Activated CD4-positive, alpha-beta T cell treated with anti-CD3 and anti-CD28 coated beads, Interleukin-2, amount 10 ng/mL, durations not matched to agents 7 days and 5 days (primary cell): ENCODE measurements around the gene CCL27. TPM values are rescaled to one million over a fixed set of nuclear protein-coding genes. Genes with fewer than 3 reads are reported as not detected.

ENCODE experiments used
- CTCF ChIA-PET: fragments of 350-600 bp; sonication (Branson Sonifier 250); formaldehyde crosslinking; loops from one replicate; lab custom pipeline; 2021; ENCODE audit warnings: antibody characterized with exemption; lab: Charles Lee
- POLR2A ChIA-PET: fragments of 350-600 bp; sonication (Branson Sonifier 250); formaldehyde crosslinking; loops from one replicate; lab custom pipeline; 2021; ENCODE audit warnings: antibody characterized with exemption; lab: Charles Lee
- DNase-seq: peaks from one replicate; pipeline ENCODE4 v3.0.0-alpha.2; 2020
- H3K27ac Mint-ChIP-seq: one replicate; pipeline ENCODE4 v1.8.0; 2021; ENCODE audit warnings: mild to moderate bottlenecking, moderate library complexity, mixed read lengths
- H3K27me3 Mint-ChIP-seq: one replicate; pipeline ENCODE4 v1.8.0; 2021; ENCODE audit warnings: mixed read lengths
- H3K36me3 Mint-ChIP-seq: one replicate; pipeline ENCODE4 v1.8.0; 2021; ENCODE audit warnings: low read depth, mixed read lengths
- H3K4me1 Mint-ChIP-seq: one replicate; pipeline ENCODE4 v1.8.0; 2021; ENCODE audit warnings: mixed read lengths
- H3K4me3 Mint-ChIP-seq: one replicate; pipeline ENCODE4 v1.8.0; 2021; ENCODE audit warnings: mild to moderate bottlenecking, moderate library complexity, mixed read lengths
- H3K9me3 Mint-ChIP-seq: one replicate; pipeline ENCODE4 v1.8.0; 2021; ENCODE audit warnings: mixed read lengths
- total RNA-seq, 2 experiments: library from RNA; stranded (reverse); gene quantifications; one replicate each; pipeline ENCODE4 v1.2.3, GENCODE V29; 2021

The CCL27 gene
- total RNA-seq, 2 experiments from 2014 or later = not detected

GRCh38 chr9:34675048-34675714, 12.7 kb upstream of the CCL27 start:
- ChIA-PET POLR2A (no interaction called here), CTCF (interaction anchor here (0.9 kb wide), 1 partner anchor 16 kb away, joined by 3 read pairs; no protein-coding TSS in a partner anchor)
- H3K27me3 Mint-ChIP-seq = no peaks in the 10 kb centered on the region
- peaks cover 2% of the 10 kb centered on the region for H3K36me3 Mint-ChIP-seq
- H3K9me3 Mint-ChIP-seq = peaks cover 3% of the 10 kb centered on the region
- no peak overlapping the region for H3K27ac Mint-ChIP-seq
- no peak overlapping the region for H3K4me3 Mint-ChIP-seq
- peak; percentile 58 for DNase-seq
- H3K4me1 Mint-ChIP-seq = peaks cover 1% of the 10 kb centered on the region

GRCh38 chr9:34674440-34674839, 12.0 kb upstream of the CCL27 start:
- H3K9me3 Mint-ChIP-seq = peaks cover 7% of the 10 kb centered on the region
- CTCF ChIA-PET = interaction anchor here (1.0 kb wide), 1 partner anchor 9 kb away, joined by 4 read pairs; no protein-coding TSS in a partner anchor
- H3K4me1 Mint-ChIP-seq = peaks cover 1% of the 10 kb centered on the region
- H3K27me3 Mint-ChIP-seq = no peaks in the 10 kb centered on the region
- DNase-seq = no peak
- peaks cover 6% of the 10 kb centered on the region for H3K36me3 Mint-ChIP-seq
- H3K27ac Mint-ChIP-seq = peak overlapping the region; percentile 66
- POLR2A ChIA-PET = no interaction called here
- H3K4me3 Mint-ChIP-seq = no peak overlapping the region

GRCh38 chr9:34671307-34671706, 8.8 kb upstream of the CCL27 start:
- no peak for DNase-seq
- peaks cover 23% of the 10 kb centered on the region for H3K36me3 Mint-ChIP-seq
- peaks cover 12% of the 10 kb centered on the region for H3K4me1 Mint-ChIP-seq
- no peak overlapping the region for H3K4me3 Mint-ChIP-seq
- CTCF ChIA-PET = no interaction called here
- H3K27ac Mint-ChIP-seq = no peak overlapping the region
- POLR2A ChIA-PET = no interaction called here
- peaks cover 11% of the 10 kb centered on the region for H3K9me3 Mint-ChIP-seq
- no peaks in the 10 kb centered on the region for H3K27me3 Mint-ChIP-seq

GRCh38 chr9:34669809-34670562, 7.5 kb upstream of the CCL27 start:
- Mint-ChIP-seq H3K27me3 (no peaks in the 10 kb centered on the region), H3K4me1 (peaks cover 20% of the 10 kb centered on the region), H3K4me3 (no peak overlapping the region), H3K9me3 (peaks cover 11% of the 10 kb centered on the region), H3K36me3 (peaks cover 23% of the 10 kb centered on the region), H3K27ac (no peak overlapping the region)
- DNase-seq = no peak
- CTCF ChIA-PET = interaction anchor here (0.9 to 1.4 kb wide), 2 partner anchors 24 to 33 kb away, joined by 3 to 5 read pairs; partner anchors contain the start of gene GALT
- POLR2A ChIA-PET = no interaction called here

GRCh38 chr9:34665381-34666250, 3.2 kb upstream of the CCL27 start:
- Mint-ChIP-seq H3K4me3 (peak overlapping the region; percentile 89), H3K27ac (peak overlapping the region; percentile 96), H3K36me3 (peaks cover 43% of the 10 kb centered on the region), H3K9me3 (peaks cover 11% of the 10 kb centered on the region), H3K4me1 (peaks cover 56% of the 10 kb centered on the region), H3K27me3 (no peaks in the 10 kb centered on the region)
- DNase-seq = peak; percentile 92
- CTCF ChIA-PET = interaction anchor here (0.8 to 3.0 kb wide), 9 partner anchors 9 to 53 kb away, joined by 3 to 11 read pairs (median 4); partner anchors contain the start of genes CCL19, GALT, RPP25L and SIGMAR1
- POLR2A ChIA-PET = no interaction called here

GRCh38 chr9:34665067-34665380, 2.6 kb upstream of the CCL27 start:
- POLR2A ChIA-PET = no interaction called here
- no peaks in the 10 kb centered on the region for H3K27me3 Mint-ChIP-seq
- peaks cover 8% of the 10 kb centered on the region for H3K9me3 Mint-ChIP-seq
- peak overlapping the region; percentile 89 for H3K4me3 Mint-ChIP-seq
- H3K36me3 Mint-ChIP-seq = peaks cover 46% of the 10 kb centered on the region
- CTCF ChIA-PET = interaction anchor here (0.8 to 3.0 kb wide), 11 partner anchors 9 to 53 kb away, joined by 3 to 11 read pairs (median 4); partner anchors contain the start of genes CCL19, GALT, RPP25L and SIGMAR1
- peak overlapping the region; percentile 96 for H3K27ac Mint-ChIP-seq
- H3K4me1 Mint-ChIP-seq = peaks cover 56% of the 10 kb centered on the region
- no peak for DNase-seq

- Mint-ChIP-seq H3K4me1 (peaks cover 56% of the 10 kb centered on the region), H3K36me3 (peaks cover 42% of the 10 kb centered on the region), H3K9me3 (peaks cover 5% of the 10 kb centered on the region), H3K4me3 (peak overlapping the region; percentile 89), H3K27ac (peak overlapping the region; percentile 96), H3K27me3 (no peaks in the 10 kb centered on the region)
- peak; percentile 82 for DNase-seq
- ChIA-PET POLR2A (no interaction called here), CTCF (interaction anchor here (0.8 to 3.0 kb wide), 13 partner anchors 10 to 52 kb away, joined by 3 to 11 read pairs (median 4); partner anchors contain the start of genes CCL19, GALT, RPP25L and SIGMAR1)
Observed at GRCh38 chr9:34664281-34665066, 2.0 kb upstream of the CCL27 start.

GRCh38 chr9:34663303-34663605, 797 bp upstream of the CCL27 start:
- H3K4me1 Mint-ChIP-seq = peaks cover 56% of the 10 kb centered on the region

GRCh38 chr9:34659592-34660253, 2.7 kb downstream of the CCL27 start:
- no peaks in the 10 kb centered on the region for H3K27me3 Mint-ChIP-seq
- POLR2A ChIA-PET = no interaction called here
- H3K9me3 Mint-ChIP-seq = no peaks in the 10 kb centered on the region
- no peak for DNase-seq
- H3K36me3 Mint-ChIP-seq = peaks cover 24% of the 10 kb centered on the region
- no peak overlapping the region for H3K27ac Mint-ChIP-seq
- peaks cover 35% of the 10 kb centered on the region for H3K4me1 Mint-ChIP-seq
- CTCF ChIA-PET = interaction anchor here (0.9 to 2.2 kb wide), 5 partner anchors 9 to 26 kb away, joined by 3 to 13 read pairs (median 6); partner anchors contain the start of genes GALT and SIGMAR1
- H3K4me3 Mint-ChIP-seq = no peak overlapping the region

More at GRCh38 chr9:34663303-34663605, 797 bp upstream of the CCL27 start:
- peak; percentile 32 for DNase-seq
- POLR2A ChIA-PET = no interaction called here
- Mint-ChIP-seq H3K27ac (peak overlapping the region; percentile 96), H3K36me3 (peaks cover 31% of the 10 kb centered on the region), H3K4me3 (peak overlapping the region; percentile 17), H3K9me3 (no peaks in the 10 kb centered on the region), H3K27me3 (no peaks in the 10 kb centered on the region)
- CTCF ChIA-PET = interaction anchor here (0.6 to 3.0 kb wide), 5 partner anchors 17 to 924 kb away, joined by 3 to 11 read pairs (median 7); partner anchors contain the start of gene GALT

- Mint-ChIP-seq H3K27ac (no peak overlapping the region), H3K36me3 (peaks cover 22% of the 10 kb centered on the region), H3K4me3 (no peak overlapping the region), H3K4me1 (peaks cover 23% of the 10 kb centered on the region), H3K27me3 (no peaks in the 10 kb centered on the region), H3K9me3 (no peaks in the 10 kb centered on the region)
- ChIA-PET CTCF (no interaction called here), POLR2A (no interaction called here)
- no peak for DNase-seq
Observed at GRCh38 chr9:34658461-34658860, 4.0 kb downstream of the CCL27 start.

GRCh38 chr9:34656992-34657391, 5.5 kb downstream of the CCL27 start:
- H3K36me3 Mint-ChIP-seq = peaks cover 16% of the 10 kb centered on the region
- no peak overlapping the region for H3K4me3 Mint-ChIP-seq
- POLR2A ChIA-PET = no interaction called here
- H3K27ac Mint-ChIP-seq = no peak overlapping the region
- H3K27me3 Mint-ChIP-seq = no peaks in the 10 kb centered on the region
- DNase-seq = no peak
- H3K9me3 Mint-ChIP-seq = no peaks in the 10 kb centered on the region
- H3K4me1 Mint-ChIP-seq = peaks cover 21% of the 10 kb centered on the region
- CTCF ChIA-PET = interaction anchor here (1.1 to 1.6 kb wide), 3 partner anchors 10 to 23 kb away, joined by 3 to 9 read pairs (median 3); partner anchors contain the start of gene GALT
